Ishikawa (cell line): ENCODE data around the gene OSBPL8.

ENCODE experiments used
- CEBPB ChIP-seq: IDR thresholded peaks from 2 replicates; pipeline ENCODE4 v1.6.1; 2012
- CREB1 ChIP-seq: IDR thresholded peaks from 2 replicates; pipeline ENCODE4 v1.6.1; 2012; ENCODE audit warnings: low read depth
- EGR1 ChIP-seq: IDR thresholded peaks from 2 replicates; pipeline ENCODE4 v1.6.1; 2012
- EP300 ChIP-seq: IDR thresholded peaks from 2 replicates; pipeline ENCODE4 v1.6.1; 2012; ENCODE audit warnings: borderline replicate concordance
- FOXM1 ChIP-seq: IDR thresholded peaks from 2 replicates; pipeline ENCODE4 v1.6.1; 2012; ENCODE audit warnings: low read depth, borderline replicate concordance
- MAX ChIP-seq: IDR thresholded peaks from 2 replicates; pipeline ENCODE4 v1.6.1; 2012
- NFIC ChIP-seq: IDR thresholded peaks from 2 replicates; pipeline ENCODE4 v1.6.1; 2012
- RAD21 ChIP-seq: IDR thresholded peaks from 2 replicates; pipeline ENCODE4 v1.6.1; 2012; ENCODE audit warnings: low read depth
- REST ChIP-seq: IDR thresholded peaks from 2 replicates; pipeline ENCODE4 v1.6.1; 2012; ENCODE audit warnings: low read depth, mild to moderate bottlenecking
- TAF1 ChIP-seq: IDR thresholded peaks from 2 replicates; pipeline ENCODE4 v1.6.1; 2012; ENCODE audit warnings: low read depth, mild to moderate bottlenecking
- TCF12 ChIP-seq: IDR thresholded peaks from 2 replicates; pipeline ENCODE4 v1.6.1; 2012; ENCODE audit warnings: low read depth
- TEAD4 ChIP-seq: IDR thresholded peaks from 2 replicates; pipeline ENCODE4 v1.6.1; 2012
- USF1 ChIP-seq: IDR thresholded peaks from 2 replicates; pipeline ENCODE4 v1.6.1; 2012
- YY1 ChIP-seq: IDR thresholded peaks from 2 replicates; pipeline ENCODE4 v1.6.1; 2012; ENCODE audit warnings: low read depth
- ZBTB7A ChIP-seq: IDR thresholded peaks from 2 replicates; pipeline ENCODE4 v1.6.1; 2012; ENCODE audit warnings: low read depth

The OSBPL8 gene

GRCh38 chr12:76555797-76556196 lies 3.8 kb downstream of the OSBPL8 start:
- TF ChIP-seq EP300 (no peak), NFIC (no peak), USF1 (no peak), MAX (no peak), TCF12 (no peak), CEBPB (no peak), EGR1 (no peak)

- no peak for TF ChIP-seq ZBTB7A
- TF ChIP-seq TAF1, result no peak
- TF ChIP-seq TEAD4, result no peak
- TF ChIP-seq FOXM1, result no peak
- no peak for TF ChIP-seq TCF12
- TF ChIP-seq MAX, result no peak
- TF ChIP-seq CREB1, result no peak
These were observed 4.3 kb downstream of the OSBPL8 start for GRCh38 chr12:76555231-76555767.

- TF ChIP-seq TAF1, result no peak
- no peak for TF ChIP-seq USF1
- no peak for TF ChIP-seq TEAD4
- no peak for TF ChIP-seq REST
- no peak for TF ChIP-seq NFIC
- TF ChIP-seq MAX, result no peak
- TF ChIP-seq FOXM1, result no peak
- TF ChIP-seq CREB1, result no peak
- no peak for TF ChIP-seq CEBPB
These were observed 5.0 kb downstream of the OSBPL8 start for GRCh38 chr12:76554405-76555230.

- TF ChIP-seq USF1 (no peak), TCF12 (no peak), FOXM1 (no peak), CEBPB (no peak), EGR1 (no peak), EP300 (no peak), TAF1 (no peak), NFIC (no peak), YY1 (no peak), RAD21 (no peak), TEAD4 (no peak)
These were observed 7.1 kb downstream of the OSBPL8 start for GRCh38 chr12:76552343-76552938.

GRCh38 chr12:76551482-76551888 lies 8.1 kb downstream of the OSBPL8 start:
- TF ChIP-seq TEAD4 (no peak), RAD21 (no peak), TCF12 (no peak)

- TF ChIP-seq MAX (no peak), TCF12 (no peak), ZBTB7A (no peak), CREB1 (no peak), CEBPB (no peak), EP300 (no peak), USF1 (no peak), RAD21 (no peak), YY1 (no peak), FOXM1 (no peak)
These were observed 10.4 kb downstream of the OSBPL8 start for GRCh38 chr12:76549131-76549530.
